Measurements from ENCODE around the gene AHI1.

DNA sequence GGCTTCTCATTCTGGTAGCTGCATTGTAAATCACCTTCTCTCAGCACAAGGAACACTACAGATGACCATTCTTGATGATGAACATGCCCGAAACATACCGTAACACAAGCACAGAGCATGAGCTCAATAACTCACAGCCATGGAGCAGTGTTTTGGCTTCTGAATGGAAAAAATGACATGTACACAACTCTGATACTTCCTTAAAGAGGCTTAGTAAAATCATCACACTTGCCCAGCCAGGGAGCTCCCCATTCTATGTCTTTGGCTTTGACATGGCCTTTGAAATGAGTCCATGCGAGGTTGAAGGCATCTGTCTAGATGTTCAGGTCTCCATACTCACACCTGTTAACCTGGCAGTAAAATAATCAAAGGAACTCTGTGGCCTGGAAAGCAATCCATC lies 228.8 kb downstream of the AHI1 start:
- TF ChIP-seq CTCF (IDR thresholded peaks at IDR 0.05; ENCODE audit: low read depth, low read length) (no peak), POLR2A (IDR thresholded peaks at IDR 0.05; ENCODE audit: extremely low read depth, insufficient read length) (no peak)
